ENCODE results near the gene PAPSS1.
"Not testable (repeated sequence)": the region's sequence is repeated elsewhere in the genome, so short reads cannot be mapped to it uniquely, and the experiment has no call there.

The PAPSS1 gene

GRCh38 chr4:107658400-107659336 is 61.4 kb downstream of the PAPSS1 start:
- no peak overlapping the region for H3K9ac ChIP-seq (ENCODE audit: low read length)
- H3K4me3 ChIP-seq (ENCODE audit: low read length), result no peak overlapping the region
- no peaks in the 10 kb centered on the region for H3K4me1 ChIP-seq (ENCODE audit: control insufficient read depth, insufficient read depth, low read length)
- H3K27me3 ChIP-seq (ENCODE audit: control insufficient read depth, insufficient read depth, low read length), result no peaks in the 10 kb centered on the region
- no peak overlapping the region for H3K27ac ChIP-seq (ENCODE audit: low read depth, low read length)
- no peaks in the 10 kb centered on the region for H3K36me3 ChIP-seq (ENCODE audit: control insufficient read depth, insufficient read depth, low read length)

- Histone ChIP-seq H3K27ac (ENCODE audit: low read depth, low read length) (no peak overlapping the region), H3K4me1 (ENCODE audit: control insufficient read depth, insufficient read depth, low read length) (no peaks in the 10 kb centered on the region), H3K36me3 (ENCODE audit: control insufficient read depth, insufficient read depth, low read length) (no peaks in the 10 kb centered on the region), H3K4me3 (ENCODE audit: low read length) (no peak overlapping the region), H3K27me3 (ENCODE audit: control insufficient read depth, insufficient read depth, low read length) (no peaks in the 10 kb centered on the region), H3K9ac (ENCODE audit: low read length) (no peak overlapping the region)
Measured at GRCh38 chr4:107655289-107655688, 64.7 kb downstream of the PAPSS1 start.

GRCh38 chr4:107654694-107655093 is 65.3 kb downstream of the PAPSS1 start:
- Histone ChIP-seq H3K27me3 (ENCODE audit: control insufficient read depth, insufficient read depth, low read length) (no peaks in the 10 kb centered on the region), H3K4me3 (ENCODE audit: low read length) (no peak overlapping the region), H3K4me1 (ENCODE audit: control insufficient read depth, insufficient read depth, low read length) (no peaks in the 10 kb centered on the region), H3K36me3 (ENCODE audit: control insufficient read depth, insufficient read depth, low read length) (no peaks in the 10 kb centered on the region), H3K27ac (ENCODE audit: low read depth, low read length) (no peak overlapping the region), H3K9ac (ENCODE audit: low read length) (no peak overlapping the region)

GRCh38 chr4:107651408-107651807 is 68.6 kb downstream of the PAPSS1 start:
- not testable (repeated sequence) for H3K4me1 ChIP-seq (ENCODE audit: control insufficient read depth, insufficient read depth, low read length); H3K4me3 ChIP-seq (ENCODE audit: low read length); H3K27ac ChIP-seq (ENCODE audit: low read depth, low read length); H3K36me3 ChIP-seq (ENCODE audit: control insufficient read depth, insufficient read depth, low read length); H3K9ac ChIP-seq (ENCODE audit: low read length); H3K27me3 ChIP-seq (ENCODE audit: control insufficient read depth, insufficient read depth, low read length)

- no peak overlapping the region for H3K4me3 ChIP-seq (ENCODE audit: low read length)
- no peak overlapping the region for H3K27ac ChIP-seq (ENCODE audit: low read depth, low read length)
- H3K27me3 ChIP-seq (ENCODE audit: control insufficient read depth, insufficient read depth, low read length), result no peaks in the 10 kb centered on the region
- H3K9ac ChIP-seq (ENCODE audit: low read length), result no peak overlapping the region
- no peaks in the 10 kb centered on the region for H3K36me3 ChIP-seq (ENCODE audit: control insufficient read depth, insufficient read depth, low read length)
- H3K4me1 ChIP-seq (ENCODE audit: control insufficient read depth, insufficient read depth, low read length), result no peaks in the 10 kb centered on the region
Measured at GRCh38 chr4:107650251-107650650, 69.8 kb downstream of the PAPSS1 start.

GRCh38 chr4:107648178-107648991 is 71.6 kb downstream of the PAPSS1 start:
- peaks cover 9% of the 10 kb centered on the region for H3K36me3 ChIP-seq (ENCODE audit: control insufficient read depth, insufficient read depth, low read length)
- no peaks in the 10 kb centered on the region for H3K27me3 ChIP-seq (ENCODE audit: control insufficient read depth, insufficient read depth, low read length)
- H3K9ac ChIP-seq (ENCODE audit: low read length), result no peak overlapping the region
- no peak overlapping the region for H3K4me3 ChIP-seq (ENCODE audit: low read length)
- no peak overlapping the region for H3K27ac ChIP-seq (ENCODE audit: low read depth, low read length)
- no peaks in the 10 kb centered on the region for H3K4me1 ChIP-seq (ENCODE audit: control insufficient read depth, insufficient read depth, low read length)

GRCh38 chr4:107647591-107647990 is 72.4 kb downstream of the PAPSS1 start:
- no peaks in the 10 kb centered on the region for H3K4me1 ChIP-seq (ENCODE audit: control insufficient read depth, insufficient read depth, low read length)
- no peak overlapping the region for H3K4me3 ChIP-seq (ENCODE audit: low read length)
- peaks cover 9% of the 10 kb centered on the region for H3K36me3 ChIP-seq (ENCODE audit: control insufficient read depth, insufficient read depth, low read length)
- no peaks in the 10 kb centered on the region for H3K27me3 ChIP-seq (ENCODE audit: control insufficient read depth, insufficient read depth, low read length)
- H3K9ac ChIP-seq (ENCODE audit: low read length), result no peak overlapping the region
- H3K27ac ChIP-seq (ENCODE audit: low read depth, low read length), result no peak overlapping the region

GRCh38 chr4:107645604-107646003 is 74.4 kb downstream of the PAPSS1 start:
- Histone ChIP-seq H3K4me3 (ENCODE audit: low read length) (no peak overlapping the region), H3K27me3 (ENCODE audit: control insufficient read depth, insufficient read depth, low read length) (no peaks in the 10 kb centered on the region), H3K9ac (ENCODE audit: low read length) (no peak overlapping the region), H3K36me3 (ENCODE audit: control insufficient read depth, insufficient read depth, low read length) (peaks cover 9% of the 10 kb centered on the region), H3K4me1 (ENCODE audit: control insufficient read depth, insufficient read depth, low read length) (peaks cover 8% of the 10 kb centered on the region), H3K27ac (ENCODE audit: low read depth, low read length) (no peak overlapping the region)

- Histone ChIP-seq H3K4me1 (ENCODE audit: control insufficient read depth, insufficient read depth, low read length) (peaks cover 16% of the 10 kb centered on the region), H3K4me3 (ENCODE audit: low read length) (no peak overlapping the region), H3K36me3 (ENCODE audit: control insufficient read depth, insufficient read depth, low read length) (peaks cover 9% of the 10 kb centered on the region), H3K27ac (ENCODE audit: low read depth, low read length) (no peak overlapping the region), H3K27me3 (ENCODE audit: control insufficient read depth, insufficient read depth, low read length) (no peaks in the 10 kb centered on the region), H3K9ac (ENCODE audit: low read length) (no peak overlapping the region)
Measured at GRCh38 chr4:107643021-107643420, 77.0 kb downstream of the PAPSS1 start.

- Histone ChIP-seq H3K27me3 (ENCODE audit: control insufficient read depth, insufficient read depth, low read length) (no peaks in the 10 kb centered on the region), H3K4me1 (ENCODE audit: control insufficient read depth, insufficient read depth, low read length) (peaks cover 16% of the 10 kb centered on the region), H3K9ac (ENCODE audit: low read length) (no peak overlapping the region), H3K27ac (ENCODE audit: low read depth, low read length) (peak overlapping the region; percentile 74), H3K4me3 (ENCODE audit: low read length) (no peak overlapping the region), H3K36me3 (ENCODE audit: control insufficient read depth, insufficient read depth, low read length) (peaks cover 9% of the 10 kb centered on the region)
Measured at GRCh38 chr4:107640878-107641277, 79.2 kb downstream of the PAPSS1 start.

GRCh38 chr4:107640197-107640596 is 79.8 kb downstream of the PAPSS1 start:
- Histone ChIP-seq H3K4me1 (ENCODE audit: control insufficient read depth, insufficient read depth, low read length) (peaks cover 16% of the 10 kb centered on the region), H3K27me3 (ENCODE audit: control insufficient read depth, insufficient read depth, low read length) (no peaks in the 10 kb centered on the region), H3K4me3 (ENCODE audit: low read length) (no peak overlapping the region), H3K9ac (ENCODE audit: low read length) (no peak overlapping the region), H3K36me3 (ENCODE audit: control insufficient read depth, insufficient read depth, low read length) (peaks cover 9% of the 10 kb centered on the region), H3K27ac (ENCODE audit: low read depth, low read length) (peak overlapping the region; percentile 74)

GRCh38 chr4:107635735-107636134 is 84.3 kb downstream of the PAPSS1 start:
- Histone ChIP-seq H3K4me1 (ENCODE audit: control insufficient read depth, insufficient read depth, low read length) (peaks cover 12% of the 10 kb centered on the region), H3K9ac (ENCODE audit: low read length) (no peak overlapping the region), H3K36me3 (ENCODE audit: control insufficient read depth, insufficient read depth, low read length) (no peaks in the 10 kb centered on the region), H3K27me3 (ENCODE audit: control insufficient read depth, insufficient read depth, low read length) (no peaks in the 10 kb centered on the region), H3K4me3 (ENCODE audit: low read length) (no peak overlapping the region), H3K27ac (ENCODE audit: low read depth, low read length) (no peak overlapping the region)

Measured in rectal smooth muscle tissue (tissue), 1 donor.